OCI-LY7 (cell line): ENCODE results near the gene CD164. TPM values are rescaled to one million over a fixed set of nuclear protein-coding genes. Genes with fewer than 3 reads are reported as not detected.

ENCODE experiments used
- BruUV-seq: library from RNA; stranded (reverse); fragments of 400-500 nt; replicated peaks from 2 replicates; lab custom pipeline; 2021; lab: Mats Ljungman, UMichigan
- CTCF ChIA-PET: fragments of 300-600 bp; sonication (Branson Sonifier 250); formaldehyde crosslinking; loops from one replicate; lab custom pipeline; 2022; ENCODE audit warnings: antibody characterized with exemption; ENCODE audit not compliant: unreplicated experiment; lab: Charles Lee
- POLR2A ChIA-PET: fragments of 300-600 bp; sonication (Branson Sonifier 250); formaldehyde crosslinking; loops from one replicate; lab custom pipeline; 2022; ENCODE audit warnings: antibody characterized with exemption; lab: Charles Lee
- DNase-seq: peaks from one replicate; pipeline ENCODE4 v3.0.0-alpha.2; 2015; ENCODE audit warnings: low spot score
- H2AFZ ChIP-seq: fragments of 200-600 bp; sonication (generic), shearing (Covaris generic); 2 replicates; pipeline ENCODE4 v1.6.1; 2014; ENCODE audit warnings: mild to moderate bottlenecking, antibody characterized with exemption, low read length, moderate library complexity
- H3K27ac ChIP-seq: fragments of 200-600 bp; sonication (generic); 2 replicates; pipeline ENCODE4 v1.5.1; 2014; ENCODE audit warnings: mixed run types, low read depth, mild to moderate bottlenecking, moderate library complexity, low read length, inconsistent platforms; ENCODE audit not compliant: poor library complexity, severe bottlenecking
- H3K36me3 ChIP-seq: fragments of 200-600 bp; sonication (generic); 2 replicates; pipeline ENCODE4 v1.6.1; 2014; ENCODE audit warnings: mild to moderate bottlenecking, antibody characterized with exemption, low read length, moderate library complexity, mixed read lengths; ENCODE audit not compliant: insufficient read depth
- H3K4me1 ChIP-seq: fragments of 200-600 bp; sonication (generic); 2 replicates; pipeline ENCODE4 v1.5.1; 2014; ENCODE audit warnings: mild to moderate bottlenecking, low read length; ENCODE audit not compliant: insufficient read depth, poor library complexity, severe bottlenecking
- H3K4me2 ChIP-seq: fragments of 200-600 bp; sonication (generic); 2 replicates; pipeline ENCODE4 v1.6.1; 2014; ENCODE audit warnings: mild to moderate bottlenecking, low read length
- H3K4me3 ChIP-seq: fragments of 200-600 bp; sonication (generic); 2 replicates; pipeline ENCODE4 v1.5.1; 2014; ENCODE audit warnings: mild to moderate bottlenecking, low read depth, low read length; ENCODE audit not compliant: poor library complexity, severe bottlenecking
- H3K79me2 ChIP-seq: fragments of 200-600 bp; sonication (generic); 2 replicates; pipeline ENCODE4 v1.6.1; 2016; ENCODE audit warnings: low read depth, mild to moderate bottlenecking, low read length, moderate library complexity, mixed read lengths; ENCODE audit not compliant: insufficient read depth
- H3K9me2 ChIP-seq: fragments of 200-600 bp; sonication (generic); 2 replicates; pipeline ENCODE4 v1.6.1; 2016; ENCODE audit warnings: mild to moderate bottlenecking, low read length, mixed read lengths; ENCODE audit not compliant: insufficient read depth
- H3K9me3 ChIP-seq: fragments of 200-600 bp; sonication (generic); 2 replicates; pipeline ENCODE4 v1.6.1; 2014; ENCODE audit warnings: mild to moderate bottlenecking, mixed run types, low read length, mixed read lengths
- H4K20me1 ChIP-seq: fragments of 200-600 bp; sonication (generic); 2 replicates; pipeline ENCODE4 v1.6.1; 2014; ENCODE audit warnings: mild to moderate bottlenecking, antibody characterized with exemption, low read length, moderate library complexity, mixed read lengths; ENCODE audit not compliant: insufficient read depth
- EZH2phosphoT487 ChIP-seq: fragments of 200-600 bp; sonication (generic); IDR thresholded peaks from 2 replicates; pipeline ENCODE4 v1.6.1; 2018; ENCODE audit warnings: low read depth, borderline replicate concordance, mild to moderate bottlenecking, mixed run types, antibody characterized with exemption, low read length, moderate library complexity, mixed read lengths
- intact Hi-C: fragments of 100-400 bp; cut with micrococcal nuclease; formaldehyde crosslinking; loops from one replicate; pipeline ENCODE4 v1.10.0; 2022; ENCODE audit not compliant: unreplicated experiment
- total RNA-seq, 2 experiments: library from RNA; depleted of rRNA in 1 of 2; stranded (reverse); fragments of >200 nt in 1 of 2; shearing (Covaris generic) in 1 of 2; gene quantifications; 2 replicates each; pipeline ENCODE4 v1.2.3, GENCODE V29; 2014 to 2022
- TF ChIP-seq, protein P1 (sequence below): fragments of 200-600 bp; sonication (generic); conservative IDR thresholded peaks from 2 replicates; pipeline ENCODE4 v1.5.1; 2014; ENCODE audit warnings: mild to moderate bottlenecking, antibody characterized with exemption, low read length, moderate library complexity, mixed read lengths

Gene CD164
- total RNA-seq, 2 experiments from 2014 or later = 48.7 to 107 TPM

DNA sequence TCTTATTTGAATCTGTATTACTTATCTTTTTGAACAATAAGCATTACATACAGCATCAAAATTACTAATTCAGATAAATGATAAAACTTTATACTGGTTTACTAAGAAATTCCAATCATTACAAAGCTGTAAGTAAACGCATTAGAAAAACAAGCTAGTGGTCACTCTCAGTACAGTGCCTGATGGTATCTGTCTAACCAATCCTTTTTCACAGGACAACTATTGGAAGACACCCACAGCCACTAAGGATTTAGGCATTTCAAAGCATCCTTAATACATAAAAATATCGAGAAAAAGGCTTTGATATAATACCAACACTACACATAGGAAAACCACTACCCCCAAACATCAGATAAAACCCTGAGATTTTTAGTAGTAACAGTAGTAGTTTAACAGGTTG, 2.6 kb downstream of the CD164 start:
- H2AFZ ChIP-seq = no peak overlapping the region
- peaks cover 47% of the 10 kb centered on the region for H3K79me2 ChIP-seq
- no peak for TF ChIP-seq EZH2phosphoT487
- TF ChIP-seq, protein P1, sequence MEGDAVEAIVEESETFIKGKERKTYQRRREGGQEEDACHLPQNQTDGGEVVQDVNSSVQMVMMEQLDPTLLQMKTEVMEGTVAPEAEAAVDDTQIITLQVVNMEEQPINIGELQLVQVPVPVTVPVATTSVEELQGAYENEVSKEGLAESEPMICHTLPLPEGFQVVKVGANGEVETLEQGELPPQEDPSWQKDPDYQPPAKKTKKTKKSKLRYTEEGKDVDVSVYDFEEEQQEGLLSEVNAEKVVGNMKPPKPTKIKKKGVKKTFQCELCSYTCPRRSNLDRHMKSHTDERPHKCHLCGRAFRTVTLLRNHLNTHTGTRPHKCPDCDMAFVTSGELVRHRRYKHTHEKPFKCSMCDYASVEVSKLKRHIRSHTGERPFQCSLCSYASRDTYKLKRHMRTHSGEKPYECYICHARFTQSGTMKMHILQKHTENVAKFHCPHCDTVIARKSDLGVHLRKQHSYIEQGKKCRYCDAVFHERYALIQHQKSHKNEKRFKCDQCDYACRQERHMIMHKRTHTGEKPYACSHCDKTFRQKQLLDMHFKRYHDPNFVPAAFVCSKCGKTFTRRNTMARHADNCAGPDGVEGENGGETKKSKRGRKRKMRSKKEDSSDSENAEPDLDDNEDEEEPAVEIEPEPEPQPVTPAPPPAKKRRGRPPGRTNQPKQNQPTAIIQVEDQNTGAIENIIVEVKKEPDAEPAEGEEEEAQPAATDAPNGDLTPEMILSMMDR = no peak
- peaks cover 19% of the 10 kb centered on the region for H4K20me1 ChIP-seq
- peaks cover 59% of the 10 kb centered on the region for H3K36me3 ChIP-seq
- H3K9me2 ChIP-seq = no peaks in the 10 kb centered on the region
- intact Hi-C loops = loop anchor here (5.0 kb wide), 2 partner anchors 313 to 837 kb away; partner anchors contain the start of genes AK9 and FIG4
- H3K9me3 ChIP-seq = no peaks in the 10 kb centered on the region
- DNase-seq = no peak
- peak overlapping the region; percentile 67 for H3K4me2 ChIP-seq
- peak overlapping the region; percentile 91 for H3K4me3 ChIP-seq
- POLR2A ChIA-PET = interaction anchor here (0.8 to 1.1 kb wide), 2 partner anchors 15 to 29 kb away, joined by 3 read pairs; no protein-coding TSS in a partner anchor
- BruUV-seq = no TSS peak
- CTCF ChIA-PET = no interaction called here
- peaks cover 28% of the 10 kb centered on the region for H3K4me1 ChIP-seq
- H3K27ac ChIP-seq = no peak overlapping the region

DNA sequence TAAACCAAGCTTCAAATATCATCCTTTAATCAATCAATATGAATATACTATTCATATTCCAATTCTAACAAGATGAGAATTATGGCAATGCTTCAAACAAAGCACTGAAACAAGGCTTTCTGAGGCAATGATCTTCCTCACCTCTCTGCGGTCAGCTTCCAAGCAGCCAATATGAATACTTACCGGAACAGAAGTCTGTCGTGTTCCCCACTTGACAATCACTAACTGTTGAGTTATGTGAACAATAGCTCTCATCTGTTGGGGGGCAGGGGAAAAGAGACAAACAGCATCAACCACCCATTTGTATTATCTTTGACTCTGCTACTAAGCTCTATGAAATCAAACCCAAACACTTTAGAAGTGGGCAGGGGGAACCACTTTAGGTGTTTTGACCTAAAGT, 4.5 kb downstream of the CD164 start:
- CTCF ChIA-PET = no interaction called here
- H3K4me1 ChIP-seq = peaks cover 17% of the 10 kb centered on the region
- BruUV-seq = no TSS peak
- no peaks in the 10 kb centered on the region for H3K9me3 ChIP-seq
- no peaks in the 10 kb centered on the region for H3K9me2 ChIP-seq
- no peak overlapping the region for H3K4me2 ChIP-seq
- H3K79me2 ChIP-seq = peaks cover 47% of the 10 kb centered on the region
- H4K20me1 ChIP-seq = peaks cover 19% of the 10 kb centered on the region
- POLR2A ChIA-PET = interaction anchor here (1.0 kb wide), 1 partner anchor 12 kb away, joined by 4 read pairs; no protein-coding TSS in a partner anchor
- H3K4me3 ChIP-seq = no peak overlapping the region
- TF ChIP-seq EZH2phosphoT487 = no peak
- TF ChIP-seq, protein P1 = no peak
- intact Hi-C loops = no loop called here
- DNase-seq = no peak
- H3K36me3 ChIP-seq = peaks cover 79% of the 10 kb centered on the region
- no peak overlapping the region for H3K27ac ChIP-seq
- no peak overlapping the region for H2AFZ ChIP-seq

DNA sequence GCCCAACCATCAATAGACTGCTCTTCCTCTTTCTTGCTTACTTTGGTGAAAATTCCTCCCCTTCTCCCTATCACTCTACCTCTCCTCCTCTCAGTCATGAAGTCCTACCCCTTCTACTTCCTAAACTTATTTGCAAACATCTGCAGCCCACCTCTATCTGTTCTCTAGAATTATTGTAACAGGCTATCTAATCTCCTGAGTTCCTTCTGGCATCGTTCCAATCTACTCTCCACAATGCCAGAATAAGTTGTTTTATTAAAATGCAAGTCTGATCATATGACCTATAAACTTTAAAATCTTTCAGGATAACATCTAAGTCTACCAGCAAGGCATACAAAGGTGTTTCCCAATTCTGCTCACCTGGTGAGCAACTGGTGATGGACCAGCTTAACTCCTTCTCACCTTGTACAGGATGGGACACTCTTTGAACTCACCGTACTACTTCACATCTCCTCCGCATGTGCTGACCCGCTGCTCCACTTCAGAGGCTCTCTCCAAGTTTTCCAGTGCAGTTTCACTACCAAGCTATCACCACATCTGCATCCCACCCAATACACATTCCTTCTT, 7.9 kb downstream of the CD164 start:
- H3K27ac ChIP-seq = no peak overlapping the region
- CTCF ChIA-PET = no interaction called here
- peaks cover 5% of the 10 kb centered on the region for H3K4me1 ChIP-seq

More for the DNA sequence above, 7.9 kb downstream of the CD164 start:
- peaks cover 96% of the 10 kb centered on the region for H3K36me3 ChIP-seq
- no peaks in the 10 kb centered on the region for H3K9me3 ChIP-seq
- no peaks in the 10 kb centered on the region for H3K9me2 ChIP-seq
- BruUV-seq = no TSS peak
- H3K4me2 ChIP-seq = no peak overlapping the region
- POLR2A ChIA-PET = no interaction called here
- no peak overlapping the region for H2AFZ ChIP-seq
- H4K20me1 ChIP-seq = peaks cover 14% of the 10 kb centered on the region; the same call in 1 of the 2 replicates
- peaks cover 20% of the 10 kb centered on the region for H3K79me2 ChIP-seq
- TF ChIP-seq, protein P1 = no peak
- no peak for TF ChIP-seq EZH2phosphoT487
- H3K4me3 ChIP-seq = no peak overlapping the region
- intact Hi-C loops = no loop called here
- DNase-seq = no peak
